ENCODE measurements around the gene TTC13.

DNA sequence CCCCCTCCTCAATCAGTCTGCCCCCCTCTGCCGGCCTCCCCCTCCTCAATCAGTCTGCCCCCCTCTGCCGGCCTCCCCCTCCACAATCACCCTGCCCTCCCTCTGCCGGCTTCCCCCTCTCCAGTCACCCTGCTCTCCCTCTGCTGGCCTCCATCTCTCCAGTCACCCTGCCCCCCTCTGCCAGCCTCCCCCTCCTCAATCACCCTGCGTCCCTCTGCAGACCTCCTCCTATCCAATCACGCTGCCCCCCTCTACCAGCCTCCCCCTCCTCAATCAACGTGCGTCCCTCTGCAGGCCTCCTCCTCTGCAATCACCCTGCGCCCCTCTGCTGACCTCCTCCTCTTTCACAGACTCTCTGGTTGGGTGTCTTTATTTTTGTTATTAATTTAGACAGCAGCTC, 98.9 kb downstream of the TTC13 start:
- TF ChIP-seq, protein P1, sequence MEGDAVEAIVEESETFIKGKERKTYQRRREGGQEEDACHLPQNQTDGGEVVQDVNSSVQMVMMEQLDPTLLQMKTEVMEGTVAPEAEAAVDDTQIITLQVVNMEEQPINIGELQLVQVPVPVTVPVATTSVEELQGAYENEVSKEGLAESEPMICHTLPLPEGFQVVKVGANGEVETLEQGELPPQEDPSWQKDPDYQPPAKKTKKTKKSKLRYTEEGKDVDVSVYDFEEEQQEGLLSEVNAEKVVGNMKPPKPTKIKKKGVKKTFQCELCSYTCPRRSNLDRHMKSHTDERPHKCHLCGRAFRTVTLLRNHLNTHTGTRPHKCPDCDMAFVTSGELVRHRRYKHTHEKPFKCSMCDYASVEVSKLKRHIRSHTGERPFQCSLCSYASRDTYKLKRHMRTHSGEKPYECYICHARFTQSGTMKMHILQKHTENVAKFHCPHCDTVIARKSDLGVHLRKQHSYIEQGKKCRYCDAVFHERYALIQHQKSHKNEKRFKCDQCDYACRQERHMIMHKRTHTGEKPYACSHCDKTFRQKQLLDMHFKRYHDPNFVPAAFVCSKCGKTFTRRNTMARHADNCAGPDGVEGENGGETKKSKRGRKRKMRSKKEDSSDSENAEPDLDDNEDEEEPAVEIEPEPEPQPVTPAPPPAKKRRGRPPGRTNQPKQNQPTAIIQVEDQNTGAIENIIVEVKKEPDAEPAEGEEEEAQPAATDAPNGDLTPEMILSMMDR (IDR thresholded peaks at IDR 0.05; ENCODE audit: poor library complexity): no peak
- TF ChIP-seq EZH2 (IDR thresholded peaks at IDR 0.05; ENCODE audit: borderline replicate concordance) (no peak), EZH2phosphoT487 (IDR thresholded peaks at IDR 0.05; ENCODE audit: low read depth, severe bottlenecking, unreplicated experiment) (no peak)
